ENCODE results near the gene SFT2D3.

Gene SFT2D3

GRCh38 chr2:127705391-127706065, 4.2 kb downstream of the SFT2D3 start:
- no peaks in the 10 kb centered on the region for H3K9me3 Mint-ChIP-seq (ENCODE audit: low read depth)
- H3K27me3 Mint-ChIP-seq = no peaks in the 10 kb centered on the region
- H3K4me3 Mint-ChIP-seq = peak overlapping the region; percentile 4
- peak overlapping the region; percentile 46 for H3K27ac Mint-ChIP-seq
- peaks cover 17% of the 10 kb centered on the region for H3K36me3 Mint-ChIP-seq
- peaks cover 39% of the 10 kb centered on the region for H3K4me1 Mint-ChIP-seq (ENCODE audit: low read depth)

GRCh38 chr2:127706215-127706990, 5.1 kb downstream of the SFT2D3 start:
- no peaks in the 10 kb centered on the region for H3K27me3 Mint-ChIP-seq
- H3K4me1 Mint-ChIP-seq (ENCODE audit: low read depth) = peaks cover 32% of the 10 kb centered on the region
- H3K36me3 Mint-ChIP-seq = peaks cover 19% of the 10 kb centered on the region
- H3K27ac Mint-ChIP-seq = no peak overlapping the region
- H3K4me3 Mint-ChIP-seq = no peak overlapping the region
- H3K9me3 Mint-ChIP-seq (ENCODE audit: low read depth) = no peaks in the 10 kb centered on the region

GRCh38 chr2:127707890-127708648, 6.8 kb downstream of the SFT2D3 start:
- no peaks in the 10 kb centered on the region for H3K9me3 Mint-ChIP-seq (ENCODE audit: low read depth)
- peaks cover 14% of the 10 kb centered on the region for H3K36me3 Mint-ChIP-seq
- H3K27ac Mint-ChIP-seq = no peak overlapping the region
- no peak overlapping the region for H3K4me3 Mint-ChIP-seq
- no peaks in the 10 kb centered on the region for H3K27me3 Mint-ChIP-seq
- peaks cover 22% of the 10 kb centered on the region for H3K4me1 Mint-ChIP-seq (ENCODE audit: low read depth)

GRCh38 chr2:127709336-127709735, 8.0 kb downstream of the SFT2D3 start:
- H3K4me1 Mint-ChIP-seq (ENCODE audit: low read depth) = peaks cover 12% of the 10 kb centered on the region
- no peaks in the 10 kb centered on the region for H3K9me3 Mint-ChIP-seq (ENCODE audit: low read depth)
- peaks cover 12% of the 10 kb centered on the region for H3K36me3 Mint-ChIP-seq
- H3K27ac Mint-ChIP-seq = no peak overlapping the region
- H3K27me3 Mint-ChIP-seq = no peaks in the 10 kb centered on the region
- no peak overlapping the region for H3K4me3 Mint-ChIP-seq

GRCh38 chr2:127712999-127713398, 11.7 kb downstream of the SFT2D3 start:
- Mint-ChIP-seq H3K4me3 (no peak overlapping the region), H3K27me3 (no peaks in the 10 kb centered on the region), H3K36me3 (peaks cover 14% of the 10 kb centered on the region), H3K4me1 (ENCODE audit: low read depth) (no peaks in the 10 kb centered on the region), H3K9me3 (ENCODE audit: low read depth) (no peaks in the 10 kb centered on the region), H3K27ac (no peak overlapping the region)

- Mint-ChIP-seq H3K4me3 (no peak overlapping the region), H3K4me1 (ENCODE audit: low read depth) (no peaks in the 10 kb centered on the region), H3K27me3 (no peaks in the 10 kb centered on the region), H3K27ac (no peak overlapping the region), H3K9me3 (ENCODE audit: low read depth) (no peaks in the 10 kb centered on the region), H3K36me3 (peaks cover 16% of the 10 kb centered on the region)
Observed at GRCh38 chr2:127713562-127713961, 12.3 kb downstream of the SFT2D3 start.

- H3K9me3 Mint-ChIP-seq (ENCODE audit: low read depth) = no peaks in the 10 kb centered on the region
- no peak overlapping the region for H3K27ac Mint-ChIP-seq
- peaks cover 10% of the 10 kb centered on the region for H3K36me3 Mint-ChIP-seq
- no peak overlapping the region for H3K4me3 Mint-ChIP-seq
- no peaks in the 10 kb centered on the region for H3K4me1 Mint-ChIP-seq (ENCODE audit: low read depth)
- H3K27me3 Mint-ChIP-seq = no peaks in the 10 kb centered on the region
Observed at GRCh38 chr2:127715778-127716449, 14.6 kb downstream of the SFT2D3 start.

GRCh38 chr2:127718271-127718670, 17.0 kb downstream of the SFT2D3 start:
- no peak overlapping the region for H3K4me3 Mint-ChIP-seq
- no peaks in the 10 kb centered on the region for H3K9me3 Mint-ChIP-seq (ENCODE audit: low read depth)
- H3K27ac Mint-ChIP-seq = no peak overlapping the region
- H3K36me3 Mint-ChIP-seq = peaks cover 18% of the 10 kb centered on the region
- peaks cover 5% of the 10 kb centered on the region for H3K4me1 Mint-ChIP-seq (ENCODE audit: low read depth)
- H3K27me3 Mint-ChIP-seq = no peaks in the 10 kb centered on the region

GRCh38 chr2:127719301-127720218, 18.3 kb downstream of the SFT2D3 start:
- Mint-ChIP-seq H3K4me1 (ENCODE audit: low read depth) (peaks cover 5% of the 10 kb centered on the region), H3K27ac (no peak overlapping the region), H3K4me3 (no peak overlapping the region), H3K9me3 (ENCODE audit: low read depth) (no peaks in the 10 kb centered on the region), H3K27me3 (no peaks in the 10 kb centered on the region), H3K36me3 (peaks cover 19% of the 10 kb centered on the region)

- Mint-ChIP-seq H3K27ac (no peak overlapping the region), H3K9me3 (ENCODE audit: low read depth) (no peaks in the 10 kb centered on the region), H3K36me3 (peaks cover 22% of the 10 kb centered on the region), H3K27me3 (no peaks in the 10 kb centered on the region), H3K4me1 (ENCODE audit: low read depth) (peaks cover 5% of the 10 kb centered on the region), H3K4me3 (no peak overlapping the region)
Observed at GRCh38 chr2:127721311-127721977, 20.1 kb downstream of the SFT2D3 start.

GRCh38 chr2:127721978-127722355, 20.7 kb downstream of the SFT2D3 start:
- H3K9me3 Mint-ChIP-seq (ENCODE audit: low read depth) = no peaks in the 10 kb centered on the region
- no peak overlapping the region for H3K27ac Mint-ChIP-seq
- H3K4me1 Mint-ChIP-seq (ENCODE audit: low read depth) = peaks cover 5% of the 10 kb centered on the region
- H3K4me3 Mint-ChIP-seq = no peak overlapping the region
- no peaks in the 10 kb centered on the region for H3K27me3 Mint-ChIP-seq
- H3K36me3 Mint-ChIP-seq = peaks cover 25% of the 10 kb centered on the region

- Mint-ChIP-seq H3K27me3 (no peaks in the 10 kb centered on the region), H3K4me1 (ENCODE audit: low read depth) (peaks cover 5% of the 10 kb centered on the region), H3K27ac (no peak overlapping the region), H3K9me3 (ENCODE audit: low read depth) (no peaks in the 10 kb centered on the region), H3K4me3 (no peak overlapping the region), H3K36me3 (peaks cover 25% of the 10 kb centered on the region)
Observed at GRCh38 chr2:127722807-127723206, 21.5 kb downstream of the SFT2D3 start.

- Mint-ChIP-seq H3K27ac (no peak overlapping the region), H3K36me3 (peaks cover 22% of the 10 kb centered on the region), H3K4me1 (ENCODE audit: low read depth) (peaks cover 5% of the 10 kb centered on the region), H3K4me3 (no peak overlapping the region), H3K27me3 (no peaks in the 10 kb centered on the region), H3K9me3 (ENCODE audit: low read depth) (no peaks in the 10 kb centered on the region)
Observed at GRCh38 chr2:127726158-127726880, 25.0 kb downstream of the SFT2D3 start.
